Measurements from ENCODE around the gene WDPCP. TPM values are rescaled to one million over a fixed set of nuclear protein-coding genes. Genes with fewer than 3 reads are reported as not detected.
A peak's percentile ranks its signal among the peaks of the same experiment; 100 is the strongest.
"Not testable (repeated sequence)": the region's sequence is repeated elsewhere in the genome, so short reads cannot be mapped to it uniquely, and the experiment has no call there.

WDPCP gene
- total RNA-seq, 1 donor from 2014 or later: 18.8 TPM

GRCh38 chr2:63562751-63563150 is 25.5 kb downstream of the WDPCP start:
- H3K4me1 ChIP-seq: peaks cover 10% of the 10 kb centered on the region
- H3K27me3 ChIP-seq (ENCODE audit: low read depth): no peaks in the 10 kb centered on the region
- H3K27ac ChIP-seq (replicated peaks): peak overlapping the region; percentile 31
- TF ChIP-seq, protein P1, sequence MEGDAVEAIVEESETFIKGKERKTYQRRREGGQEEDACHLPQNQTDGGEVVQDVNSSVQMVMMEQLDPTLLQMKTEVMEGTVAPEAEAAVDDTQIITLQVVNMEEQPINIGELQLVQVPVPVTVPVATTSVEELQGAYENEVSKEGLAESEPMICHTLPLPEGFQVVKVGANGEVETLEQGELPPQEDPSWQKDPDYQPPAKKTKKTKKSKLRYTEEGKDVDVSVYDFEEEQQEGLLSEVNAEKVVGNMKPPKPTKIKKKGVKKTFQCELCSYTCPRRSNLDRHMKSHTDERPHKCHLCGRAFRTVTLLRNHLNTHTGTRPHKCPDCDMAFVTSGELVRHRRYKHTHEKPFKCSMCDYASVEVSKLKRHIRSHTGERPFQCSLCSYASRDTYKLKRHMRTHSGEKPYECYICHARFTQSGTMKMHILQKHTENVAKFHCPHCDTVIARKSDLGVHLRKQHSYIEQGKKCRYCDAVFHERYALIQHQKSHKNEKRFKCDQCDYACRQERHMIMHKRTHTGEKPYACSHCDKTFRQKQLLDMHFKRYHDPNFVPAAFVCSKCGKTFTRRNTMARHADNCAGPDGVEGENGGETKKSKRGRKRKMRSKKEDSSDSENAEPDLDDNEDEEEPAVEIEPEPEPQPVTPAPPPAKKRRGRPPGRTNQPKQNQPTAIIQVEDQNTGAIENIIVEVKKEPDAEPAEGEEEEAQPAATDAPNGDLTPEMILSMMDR (IDR thresholded peaks at IDR 0.05; ENCODE audit: borderline replicate concordance): no peak
- intact Hi-C loops (cut with micrococcal nuclease): no loop called here
- H3K36me3 ChIP-seq: peaks cover 5% of the 10 kb centered on the region
- peaks cover 45% of the 10 kb centered on the region for H3K9me3 ChIP-seq (replicated peaks)
- DNase-seq: no peak
- H3K4me3 ChIP-seq: no peak overlapping the region

- intact Hi-C loops (cut with micrococcal nuclease): not testable (repeated sequence)
These were observed 29.4 kb downstream of the WDPCP start for GRCh38 chr2:63558922-63559321.

DNA sequence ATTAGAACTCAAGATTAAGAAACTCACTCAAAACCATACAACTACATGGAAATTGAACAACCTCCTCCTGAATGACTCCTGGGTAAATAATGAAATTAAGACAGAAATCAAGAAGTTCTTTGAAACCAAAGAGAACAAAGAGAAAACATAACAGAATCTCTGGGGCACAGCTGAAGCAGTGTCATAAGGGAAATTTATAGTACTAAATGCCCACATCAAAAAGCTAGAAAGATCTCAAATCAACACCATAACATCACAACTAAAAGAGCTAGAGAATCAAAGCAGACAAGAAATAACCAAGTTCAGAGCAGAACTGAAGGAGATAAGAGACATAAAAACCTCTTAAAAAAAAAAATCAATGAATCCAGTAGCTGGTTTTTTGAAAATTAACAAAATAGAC is 30.5 kb downstream of the WDPCP start:
- Histone ChIP-seq H3K9me3 (replicated peaks) (peaks cover 53% of the 10 kb centered on the region), H3K36me3 (peaks cover 28% of the 10 kb centered on the region)
- H3K27ac ChIP-seq (replicated peaks); intact Hi-C loops (cut with micrococcal nuclease); DNase-seq; H3K4me1 ChIP-seq; H3K4me3 ChIP-seq; H3K27me3 ChIP-seq (ENCODE audit: low read depth): not testable (repeated sequence)

More at GRCh38 chr2:63558922-63559321, 29.4 kb downstream of the WDPCP start:
- H3K4me3 ChIP-seq; H3K27me3 ChIP-seq (ENCODE audit: low read depth); H3K27ac ChIP-seq (replicated peaks); DNase-seq; H3K4me1 ChIP-seq: not testable (repeated sequence)
- Histone ChIP-seq H3K9me3 (replicated peaks) (peaks cover 53% of the 10 kb centered on the region), H3K36me3 (peaks cover 28% of the 10 kb centered on the region)

DNA sequence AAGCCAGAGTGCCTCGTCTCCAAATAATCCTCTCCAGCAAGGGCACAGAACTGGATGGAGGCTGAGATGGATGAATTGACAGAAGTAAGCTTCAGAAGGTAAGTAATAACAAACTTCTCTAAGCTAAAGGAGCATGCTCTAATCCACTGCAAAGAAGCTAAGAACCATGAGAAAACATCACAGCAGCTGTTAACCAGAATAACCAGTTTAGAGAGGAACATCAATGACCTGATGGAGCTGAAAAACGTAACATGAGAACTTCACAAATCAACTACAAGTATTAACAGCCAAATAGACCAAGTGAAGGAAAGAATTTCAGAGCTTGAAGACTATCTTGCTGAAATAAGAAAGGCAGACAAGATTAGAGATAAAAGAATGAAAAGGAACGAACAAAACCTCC is 32.3 kb downstream of the WDPCP start:
- no peak for DNase-seq
- intact Hi-C loops (cut with micrococcal nuclease): no loop called here

DNA sequence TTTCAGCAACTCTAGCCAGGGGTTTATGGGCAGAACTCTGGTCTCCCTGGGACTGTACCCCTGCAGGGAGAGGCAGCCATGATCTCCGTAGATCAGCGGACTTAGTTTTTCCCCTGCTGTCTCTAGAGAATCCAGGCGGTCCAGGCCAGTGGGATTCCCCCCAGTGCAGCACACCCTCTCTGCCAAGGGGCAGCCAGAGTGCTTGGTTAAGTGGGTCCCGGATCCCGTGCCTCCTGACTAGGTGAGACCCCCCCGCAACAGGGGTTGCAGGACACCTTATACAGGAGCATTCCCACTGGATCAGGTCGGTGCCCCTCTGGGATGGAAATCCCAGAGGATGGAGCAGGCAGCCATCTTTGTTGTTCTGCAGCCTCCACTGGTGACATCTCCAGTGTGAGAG is 33.0 kb downstream of the WDPCP start:
- intact Hi-C loops (cut with micrococcal nuclease): no loop called here
- H3K36me3 ChIP-seq: peaks cover 25% of the 10 kb centered on the region
- TF ChIP-seq, protein P1 (IDR thresholded peaks at IDR 0.05; ENCODE audit: borderline replicate concordance): no peak
- no peak overlapping the region for H3K4me3 ChIP-seq
- H3K4me1 ChIP-seq: no peaks in the 10 kb centered on the region
- no peaks in the 10 kb centered on the region for H3K27me3 ChIP-seq (ENCODE audit: low read depth)
- DNase-seq: no peak
- H3K9me3 ChIP-seq (replicated peaks): peaks cover 35% of the 10 kb centered on the region
- H3K27ac ChIP-seq (replicated peaks): no peak overlapping the region

More for the DNA sequence above, 32.3 kb downstream of the WDPCP start:
- no peak overlapping the region for H3K4me3 ChIP-seq
- peaks cover 28% of the 10 kb centered on the region for H3K36me3 ChIP-seq
- H3K9me3 ChIP-seq (replicated peaks): peaks cover 41% of the 10 kb centered on the region
- TF ChIP-seq, protein P1 (IDR thresholded peaks at IDR 0.05; ENCODE audit: borderline replicate concordance): no peak
- H3K4me1 ChIP-seq: no peaks in the 10 kb centered on the region
- no peak overlapping the region for H3K27ac ChIP-seq (replicated peaks)
- no peaks in the 10 kb centered on the region for H3K27me3 ChIP-seq (ENCODE audit: low read depth)

DNA sequence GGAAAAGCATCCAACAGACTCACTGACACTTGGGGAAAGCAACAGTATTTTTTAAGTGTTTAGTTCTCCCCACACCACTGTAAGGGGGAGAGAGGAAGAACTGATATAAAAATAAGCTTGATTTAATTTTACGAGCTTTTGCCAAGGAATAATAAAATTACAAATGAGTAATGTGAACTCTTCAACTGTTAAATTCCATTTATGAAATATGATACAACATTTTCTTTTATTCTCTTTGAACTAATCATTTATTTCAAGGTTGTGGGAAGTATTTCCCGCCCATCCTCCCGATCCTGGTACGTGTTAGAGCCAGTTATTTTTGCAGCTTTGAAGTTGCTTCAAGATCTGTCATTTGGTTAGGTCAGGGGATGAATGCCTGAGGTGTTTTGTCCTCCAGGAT is 35.2 kb downstream of the WDPCP start:
- intact Hi-C loops (cut with micrococcal nuclease): no loop called here
- Histone ChIP-seq H3K4me1 (no peaks in the 10 kb centered on the region), H3K27ac (replicated peaks) (no peak overlapping the region), H3K9me3 (replicated peaks) (peaks cover 15% of the 10 kb centered on the region), H3K27me3 (ENCODE audit: low read depth) (no peaks in the 10 kb centered on the region), H3K4me3 (no peak overlapping the region), H3K36me3 (peaks cover 24% of the 10 kb centered on the region)
- DNase-seq: no peak
- TF ChIP-seq, protein P1 (IDR thresholded peaks at IDR 0.05; ENCODE audit: borderline replicate concordance): no peak

DNA sequence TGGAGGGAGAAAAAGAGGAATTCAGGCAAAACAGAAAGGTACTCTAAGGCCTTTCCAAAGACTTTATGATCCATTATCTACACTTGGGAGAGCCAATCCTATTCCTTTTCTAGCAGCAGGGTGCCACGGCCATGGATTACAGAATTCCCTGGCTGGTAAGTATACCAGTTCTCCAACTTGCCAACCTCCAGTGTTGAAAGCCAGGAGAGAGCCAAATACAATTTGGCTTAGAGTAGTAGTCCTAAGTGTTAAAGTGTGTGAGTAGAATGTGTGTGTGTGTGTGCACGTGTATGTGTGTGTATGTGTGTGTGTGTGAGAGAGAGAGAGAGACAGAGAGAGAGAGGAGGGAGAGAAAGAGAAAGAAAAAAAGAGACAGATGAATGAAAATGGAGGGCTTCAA is 43.3 kb downstream of the WDPCP start:
- Histone ChIP-seq H3K27ac (replicated peaks) (peak overlapping the region; percentile 3), H3K27me3 (ENCODE audit: low read depth) (no peaks in the 10 kb centered on the region), H3K4me1 (peaks cover 9% of the 10 kb centered on the region), H3K4me3 (no peak overlapping the region), H3K36me3 (no peaks in the 10 kb centered on the region), H3K9me3 (replicated peaks) (peaks cover 11% of the 10 kb centered on the region)
- TF ChIP-seq, protein P1 (IDR thresholded peaks at IDR 0.05; ENCODE audit: borderline replicate concordance): no peak
- intact Hi-C loops (cut with micrococcal nuclease): no loop called here
- no peak for DNase-seq
